ENCODE measurements around the gene GALNT15.

GALNT15 gene

GRCh38 chr3:16216373-16216935 is 42.0 kb downstream of the GALNT15 start:
- Histone ChIP-seq H3K27ac (no peak overlapping the region), H3K4me3 (no peak overlapping the region)
- no peak for TF ChIP-seq CTCF (IDR thresholded peaks at IDR 0.05)
- no peak for DNase-seq (ENCODE audit: low spot score)

GRCh38 chr3:16219777-16220176 is 45.3 kb downstream of the GALNT15 start:
- Histone ChIP-seq H3K4me3 (no peak overlapping the region), H3K27ac (no peak overlapping the region)
- no peak for TF ChIP-seq CTCF (IDR thresholded peaks at IDR 0.05)
- DNase-seq (ENCODE audit: low spot score): no peak

GRCh38 chr3:16221990-16222389 is 47.5 kb downstream of the GALNT15 start:
- no peak for TF ChIP-seq CTCF (IDR thresholded peaks at IDR 0.05)
- Histone ChIP-seq H3K27ac (no peak overlapping the region), H3K4me3 (no peak overlapping the region)
- DNase-seq (ENCODE audit: low spot score): no peak

- no peak overlapping the region for H3K27ac ChIP-seq
- no peak for TF ChIP-seq CTCF (IDR thresholded peaks at IDR 0.05)
- H3K4me3 ChIP-seq: no peak overlapping the region
- DNase-seq (ENCODE audit: low spot score): no peak
Measured at GRCh38 chr3:16222547-16222946, 48.1 kb downstream of the GALNT15 start.

- Histone ChIP-seq H3K27ac (no peak overlapping the region), H3K4me3 (no peak overlapping the region)
- no peak for TF ChIP-seq CTCF (IDR thresholded peaks at IDR 0.05)
- DNase-seq (ENCODE audit: low spot score): no peak
Measured at GRCh38 chr3:16224325-16224724, 49.8 kb downstream of the GALNT15 start.

DNA sequence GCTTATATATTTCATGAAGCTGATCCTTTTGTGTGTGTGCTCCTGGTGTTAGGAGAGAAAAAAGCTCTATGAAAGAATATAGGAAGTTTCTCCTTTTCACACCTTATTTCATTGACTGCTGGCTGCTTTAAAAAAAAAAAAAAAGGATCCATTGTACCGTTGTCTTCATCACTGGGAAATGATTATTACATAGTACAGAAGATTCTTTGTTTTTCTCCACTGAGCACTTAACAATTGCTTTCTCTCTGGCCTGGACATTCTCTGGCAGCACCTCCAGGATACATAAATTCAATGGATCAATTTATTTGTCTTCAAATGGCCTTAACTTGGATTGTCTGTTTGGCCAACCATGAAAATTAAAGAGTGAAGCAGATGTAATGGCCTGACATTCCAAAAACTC is 53.1 kb downstream of the GALNT15 start:
- no peak overlapping the region for H3K27ac ChIP-seq
- DNase-seq (ENCODE audit: low spot score): no peak
- no peak for TF ChIP-seq CTCF (IDR thresholded peaks at IDR 0.05)
- no peak overlapping the region for H3K4me3 ChIP-seq

GRCh38 chr3:16229681-16230080 is 55.2 kb downstream of the GALNT15 start:
- no peak for DNase-seq (ENCODE audit: low spot score)
- no peak for TF ChIP-seq CTCF (IDR thresholded peaks at IDR 0.05)
- Histone ChIP-seq H3K27ac (no peak overlapping the region), H3K4me3 (no peak overlapping the region)

Data from coronary artery (tissue), 2 donors.